Peyer's patch (tissue), 4 donors: ENCODE data around the gene CDC42BPG.

Source experiments
- CTCF ChIP-seq, 6 experiments: fragments of 450-650 bp in 4 of 6; fragments of 200-600 bp in 2 of 6; sonication (generic) in 1 of 6; IDR thresholded peaks; one replicate each; pipeline ENCODE4 v1.5.1; 2017 to 2019; ENCODE audit warnings: antibody characterized with exemption in 6 of 6, mild to moderate bottlenecking in 3 of 6, moderate library complexity in 1 of 6
- POLR2A ChIP-seq, 2 donors: fragments of 450-650 bp; IDR thresholded peaks; one replicate each; pipeline ENCODE4 v1.5.1; 2017; ENCODE audit warnings: antibody characterized with exemption in 2 of 2, mild to moderate bottlenecking in 2 of 2, moderate library complexity in 2 of 2

DNA sequence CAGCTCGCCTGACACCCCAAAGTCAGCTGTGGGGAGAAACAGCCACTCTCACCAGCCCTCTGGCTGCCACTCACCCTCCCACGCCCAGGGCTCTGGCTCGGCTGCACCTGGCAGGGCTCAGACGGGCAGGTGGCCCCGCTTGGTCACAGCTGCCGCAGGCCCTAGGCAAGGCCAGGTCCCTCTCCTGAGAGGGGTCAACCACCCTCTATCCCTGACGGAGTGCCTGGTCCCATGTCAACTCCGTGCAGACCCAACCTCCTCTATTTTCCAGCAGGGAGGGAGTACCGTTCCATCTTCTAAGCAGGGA lies 43.3 kb downstream of the CDC42BPG start:
- TF ChIP-seq CTCF (IDR thresholded peaks at IDR 0.05) = no peak
- TF ChIP-seq POLR2A (IDR thresholded peaks at IDR 0.05) = no peak
